ENCODE measurements around the gene GNG13.
"Not testable (repeated sequence)": the region's sequence is repeated elsewhere in the genome, so short reads cannot be mapped to it uniquely, and the experiment has no call there.

GNG13 gene

DNA sequence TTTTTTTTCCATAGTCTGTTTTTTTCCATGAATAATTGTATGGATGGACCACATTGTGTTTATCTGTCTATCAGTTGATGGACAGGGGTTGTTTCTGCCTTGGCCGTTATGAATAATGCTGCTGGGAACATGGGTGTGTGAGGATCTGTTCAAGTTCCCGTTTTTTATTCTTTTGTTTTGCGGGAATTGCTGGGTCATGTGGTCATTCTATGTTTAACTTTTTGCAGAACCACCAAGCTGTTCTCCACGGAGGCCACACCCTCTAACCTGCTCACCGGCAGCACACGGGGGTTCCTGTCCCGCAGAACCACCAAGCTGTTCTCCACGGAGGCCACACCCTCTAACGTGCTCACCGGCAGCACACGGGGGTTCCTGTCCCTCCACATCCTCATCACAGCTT lies 45.9 kb downstream of the GNG13 start:
- Histone ChIP-seq H3K27ac (ENCODE audit: low read depth, low read length) (no peak overlapping the region), H3K4me2 (ENCODE audit: low read depth, low read length, poor library complexity, severe bottlenecking) (no peak overlapping the region), H3K4me3 (ENCODE audit: insufficient read depth, low read length, poor library complexity, severe bottlenecking) (no peak overlapping the region), H3F3A (ENCODE audit: insufficient read depth) (no peaks in the 10 kb centered on the region), H3K36me3 (ENCODE audit: low read length) (no peaks in the 10 kb centered on the region), H3K27me3 (ENCODE audit: low read length) (no peaks in the 10 kb centered on the region), H3K9me2 (replicated peaks; ENCODE audit: insufficient read depth, low read length) (no peaks in the 10 kb centered on the region), H3K79me2 (ENCODE audit: insufficient read depth, low read length) (no peaks in the 10 kb centered on the region), H2AFZ (ENCODE audit: low read depth, low read length, severe bottlenecking) (no peak overlapping the region), H4K20me1 (ENCODE audit: low read depth, low read length) (no peaks in the 10 kb centered on the region), H3K9ac (ENCODE audit: low read length) (no peak overlapping the region), H3K9me3 (ENCODE audit: insufficient read depth, low read length) (no peaks in the 10 kb centered on the region)
- TF ChIP-seq EZH2phosphoT487 (conservative IDR thresholded peaks at IDR 0.05; ENCODE audit: low read length): no peak
- TF ChIP-seq, protein P1, sequence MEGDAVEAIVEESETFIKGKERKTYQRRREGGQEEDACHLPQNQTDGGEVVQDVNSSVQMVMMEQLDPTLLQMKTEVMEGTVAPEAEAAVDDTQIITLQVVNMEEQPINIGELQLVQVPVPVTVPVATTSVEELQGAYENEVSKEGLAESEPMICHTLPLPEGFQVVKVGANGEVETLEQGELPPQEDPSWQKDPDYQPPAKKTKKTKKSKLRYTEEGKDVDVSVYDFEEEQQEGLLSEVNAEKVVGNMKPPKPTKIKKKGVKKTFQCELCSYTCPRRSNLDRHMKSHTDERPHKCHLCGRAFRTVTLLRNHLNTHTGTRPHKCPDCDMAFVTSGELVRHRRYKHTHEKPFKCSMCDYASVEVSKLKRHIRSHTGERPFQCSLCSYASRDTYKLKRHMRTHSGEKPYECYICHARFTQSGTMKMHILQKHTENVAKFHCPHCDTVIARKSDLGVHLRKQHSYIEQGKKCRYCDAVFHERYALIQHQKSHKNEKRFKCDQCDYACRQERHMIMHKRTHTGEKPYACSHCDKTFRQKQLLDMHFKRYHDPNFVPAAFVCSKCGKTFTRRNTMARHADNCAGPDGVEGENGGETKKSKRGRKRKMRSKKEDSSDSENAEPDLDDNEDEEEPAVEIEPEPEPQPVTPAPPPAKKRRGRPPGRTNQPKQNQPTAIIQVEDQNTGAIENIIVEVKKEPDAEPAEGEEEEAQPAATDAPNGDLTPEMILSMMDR (IDR thresholded peaks at IDR 0.05; ENCODE audit: insufficient read depth, low read length, poor library complexity, severe bottlenecking): no peak

DNA sequence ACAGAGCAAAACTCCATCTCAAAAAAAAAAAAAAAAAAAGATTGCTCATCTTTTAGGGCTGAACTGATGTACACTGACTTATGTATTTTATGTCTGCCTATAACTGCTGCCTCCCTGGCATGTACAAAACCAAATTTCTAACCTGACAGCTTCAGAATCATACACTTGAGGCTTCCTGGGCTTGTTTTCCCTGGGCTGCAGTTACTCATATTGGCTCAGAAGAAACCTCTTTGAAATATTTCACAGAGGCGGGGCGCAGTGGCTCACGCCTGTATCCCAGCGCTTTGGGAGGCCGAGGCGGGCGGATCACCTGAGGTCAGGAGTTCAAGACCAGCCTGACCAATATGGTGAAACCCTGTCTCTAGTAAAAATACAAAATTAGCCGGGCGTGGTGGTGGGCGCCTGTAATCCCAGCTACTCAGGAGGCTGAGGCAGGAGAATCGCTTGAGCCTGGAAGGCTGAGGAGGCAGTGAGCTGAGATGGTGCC lies 46.4 kb downstream of the GNG13 start:
- not testable (repeated sequence) for H3K27me3 ChIP-seq (ENCODE audit: low read length); H3K79me2 ChIP-seq (ENCODE audit: insufficient read depth, low read length); H3K36me3 ChIP-seq (ENCODE audit: low read length); H3K9me3 ChIP-seq (ENCODE audit: insufficient read depth, low read length); H3F3A ChIP-seq (ENCODE audit: insufficient read depth); H3K9ac ChIP-seq (ENCODE audit: low read length); H3K4me2 ChIP-seq (ENCODE audit: low read depth, low read length, poor library complexity, severe bottlenecking); H4K20me1 ChIP-seq (ENCODE audit: low read depth, low read length); H3K27ac ChIP-seq (ENCODE audit: low read depth, low read length); H3K4me3 ChIP-seq (ENCODE audit: insufficient read depth, low read length, poor library complexity, severe bottlenecking); H3K9me2 ChIP-seq (replicated peaks; ENCODE audit: insufficient read depth, low read length); H2AFZ ChIP-seq (ENCODE audit: low read depth, low read length, severe bottlenecking)

GRCh38 chr16:752007-752312 lies 48.6 kb downstream of the GNG13 start:
- Histone ChIP-seq H3K27me3 (ENCODE audit: low read length) (no peaks in the 10 kb centered on the region), H3K4me3 (ENCODE audit: insufficient read depth, low read length, poor library complexity, severe bottlenecking) (no peak overlapping the region), H3K4me2 (ENCODE audit: low read depth, low read length, poor library complexity, severe bottlenecking) (no peak overlapping the region), H4K20me1 (ENCODE audit: low read depth, low read length) (no peaks in the 10 kb centered on the region), H3K9me2 (replicated peaks; ENCODE audit: insufficient read depth, low read length) (no peaks in the 10 kb centered on the region), H3K9me3 (ENCODE audit: insufficient read depth, low read length) (no peaks in the 10 kb centered on the region), H3K9ac (ENCODE audit: low read length) (no peak overlapping the region), H3K79me2 (ENCODE audit: insufficient read depth, low read length) (no peaks in the 10 kb centered on the region), H3K36me3 (ENCODE audit: low read length) (no peaks in the 10 kb centered on the region), H3K27ac (ENCODE audit: low read depth, low read length) (no peak overlapping the region), H3F3A (ENCODE audit: insufficient read depth) (no peaks in the 10 kb centered on the region), H2AFZ (ENCODE audit: low read depth, low read length, severe bottlenecking) (no peak overlapping the region)
- TF ChIP-seq EZH2phosphoT487 (conservative IDR thresholded peaks at IDR 0.05; ENCODE audit: low read length): no peak
- TF ChIP-seq, protein P1 (IDR thresholded peaks at IDR 0.05; ENCODE audit: insufficient read depth, low read length, poor library complexity, severe bottlenecking): no peak

GRCh38 chr16:751152-752006 lies 49.2 kb downstream of the GNG13 start:
- TF ChIP-seq, protein P1 (IDR thresholded peaks at IDR 0.05; ENCODE audit: insufficient read depth, low read length, poor library complexity, severe bottlenecking): no peak
- no peak for TF ChIP-seq EZH2phosphoT487 (conservative IDR thresholded peaks at IDR 0.05; ENCODE audit: low read length)
- H4K20me1 ChIP-seq (ENCODE audit: low read depth, low read length): no peaks in the 10 kb centered on the region
- H3K36me3 ChIP-seq (ENCODE audit: low read length): no peaks in the 10 kb centered on the region
- H3K79me2 ChIP-seq (ENCODE audit: insufficient read depth, low read length): no peaks in the 10 kb centered on the region
- no peaks in the 10 kb centered on the region for H3K27me3 ChIP-seq (ENCODE audit: low read length)
- H3K9me2 ChIP-seq (replicated peaks; ENCODE audit: insufficient read depth, low read length): no peaks in the 10 kb centered on the region
- H3K27ac ChIP-seq (ENCODE audit: low read depth, low read length): no peak overlapping the region
- no peak overlapping the region for H2AFZ ChIP-seq (ENCODE audit: low read depth, low read length, severe bottlenecking)
- no peaks in the 10 kb centered on the region for H3F3A ChIP-seq (ENCODE audit: insufficient read depth)
- H3K4me2 ChIP-seq (ENCODE audit: low read depth, low read length, poor library complexity, severe bottlenecking): no peak overlapping the region
- H3K9me3 ChIP-seq (ENCODE audit: insufficient read depth, low read length): no peaks in the 10 kb centered on the region
- H3K9ac ChIP-seq (ENCODE audit: low read length): no peak overlapping the region
- no peak overlapping the region for H3K4me3 ChIP-seq (ENCODE audit: insufficient read depth, low read length, poor library complexity, severe bottlenecking)
